Stimulated activated CD8-positive, alpha-beta memory T cell treated with anti-CD3 and anti-CD28 coated beads, Interleukin-12 subunit alpha, Interleukin-12 subunit beta, amount 100 ng/mL, for 24 hours (primary cell): ENCODE data around the gene ASTN2.

ENCODE experiments used
- DNase-seq: peaks from one replicate; pipeline ENCODE4 v3.0.0-alpha.2; 2020; ENCODE audit errors: extremely low read depth

ASTN2 gene

GRCh38 chr9:117413346-117414219 is 1.3 kb downstream of the ASTN2 start:
- DNase-seq: no peak

- no peak for DNase-seq
Observed at GRCh38 chr9:117412841-117413240, 2.0 kb downstream of the ASTN2 start.

DNA sequence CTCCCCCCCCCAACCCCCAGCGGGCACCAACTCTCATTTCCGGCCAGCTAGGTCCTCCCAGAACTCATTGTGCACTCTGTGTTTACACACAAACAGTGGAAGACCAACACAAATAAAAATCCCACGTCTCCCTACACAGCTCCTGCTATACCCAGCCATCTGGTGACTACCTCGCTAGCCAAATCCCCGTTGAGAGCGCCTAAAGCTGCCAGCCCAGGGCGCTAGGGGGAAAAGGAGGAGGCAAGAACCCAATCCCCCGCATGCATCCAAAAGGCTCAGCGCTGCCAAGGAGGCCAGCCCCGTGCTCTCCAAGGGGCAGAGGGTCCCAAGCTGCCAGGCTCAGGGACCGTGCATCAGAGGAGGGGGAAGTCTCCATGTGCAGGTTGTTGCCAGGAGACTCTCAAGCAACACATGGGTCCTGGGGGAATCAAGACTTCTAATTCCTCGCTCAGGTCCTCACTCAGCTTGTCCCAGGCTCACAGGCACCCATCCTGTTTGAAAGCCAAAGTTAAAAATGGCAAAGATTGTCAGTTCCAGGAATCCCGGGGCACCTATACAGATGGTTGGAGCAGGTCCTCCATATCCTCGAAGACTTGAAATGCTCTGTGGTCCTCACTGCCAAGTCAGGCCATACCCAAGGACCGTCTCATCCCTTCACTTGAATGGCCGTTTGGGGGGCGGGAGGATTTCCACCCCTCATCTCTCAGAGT is 2.7 kb downstream of the ASTN2 start:
- no peak for DNase-seq

DNA sequence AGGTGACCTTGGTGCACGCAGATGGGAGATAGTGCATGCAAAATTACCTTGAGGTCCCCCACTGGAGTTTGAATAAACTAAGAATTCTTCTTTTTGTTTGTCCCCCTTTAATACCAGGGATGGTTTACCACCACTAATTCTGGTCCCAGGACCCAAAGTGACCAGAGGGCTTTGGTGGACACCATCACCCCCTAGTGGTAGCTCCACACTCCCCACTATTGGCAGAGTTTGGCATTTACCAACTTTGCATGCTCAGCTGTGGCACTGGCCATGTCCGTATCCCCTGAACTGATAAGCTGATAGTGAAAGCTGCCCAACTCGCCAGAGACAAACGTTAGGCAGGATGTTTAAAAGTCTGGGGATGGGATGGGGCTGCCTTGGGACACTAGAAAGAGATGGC is 3.3 kb downstream of the ASTN2 start:
- DNase-seq: no peak

DNA sequence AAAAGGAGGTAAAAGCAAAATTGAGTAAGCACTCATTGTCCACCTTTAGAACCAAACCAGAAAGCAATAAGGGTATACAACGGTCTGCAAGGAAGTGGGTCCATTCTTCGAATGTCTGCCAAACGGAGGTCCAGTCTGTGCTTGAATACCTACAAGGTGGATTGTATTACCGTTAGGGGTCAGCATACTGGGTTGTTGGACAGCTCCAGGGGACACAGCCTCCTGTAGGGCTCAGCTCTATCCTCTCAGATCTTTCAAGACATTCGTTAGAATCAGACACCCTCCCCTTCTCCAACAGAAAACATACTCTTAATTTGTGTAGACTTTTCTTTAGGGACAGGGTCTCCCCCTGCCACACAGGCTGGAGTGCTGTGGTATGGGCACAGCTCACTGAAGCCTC is 5.5 kb downstream of the ASTN2 start:
- no peak for DNase-seq

- no peak for DNase-seq
Observed at GRCh38 chr9:117407436-117408022, 7.3 kb downstream of the ASTN2 start.

DNA sequence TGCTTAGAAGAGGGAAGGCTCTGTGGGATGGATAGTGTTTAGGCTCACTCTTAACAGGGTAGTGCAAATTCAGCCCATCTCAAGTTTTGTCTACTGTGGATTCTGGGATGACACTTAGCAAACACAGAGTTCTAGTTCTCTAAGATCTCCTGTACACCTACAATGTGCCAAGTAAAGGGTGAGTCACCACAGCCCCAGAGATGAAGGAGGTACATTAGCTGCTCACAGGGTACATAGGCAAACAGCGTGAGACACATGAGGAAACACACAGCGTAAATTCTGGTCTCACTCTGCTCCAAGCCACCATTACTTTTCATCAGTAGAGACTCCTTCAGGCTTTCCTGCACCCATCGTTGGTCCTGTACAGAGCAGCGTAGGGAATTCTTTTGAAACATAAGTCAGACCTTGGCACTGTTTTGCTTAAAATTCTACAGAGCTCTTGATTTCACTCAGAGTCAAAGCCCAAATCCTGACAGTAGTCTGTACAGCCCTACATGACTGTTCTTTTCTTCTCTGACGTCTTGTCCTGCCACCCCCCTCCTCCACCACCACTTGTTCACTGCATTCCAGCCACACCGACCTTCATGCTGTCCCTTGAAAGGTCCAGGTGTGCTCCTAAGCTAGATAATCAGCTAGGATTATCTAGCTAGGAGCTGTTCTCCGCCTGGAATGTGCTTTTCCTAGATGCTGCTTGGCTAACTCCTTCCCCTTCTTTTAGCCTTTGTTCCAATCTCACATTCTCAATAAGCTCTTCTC is 8.7 kb downstream of the ASTN2 start:
- DNase-seq: no peak

GRCh38 chr9:117403848-117404247 is 11.0 kb downstream of the ASTN2 start:
- DNase-seq: no peak

GRCh38 chr9:117403403-117403811 is 11.4 kb downstream of the ASTN2 start:
- no peak for DNase-seq

DNA sequence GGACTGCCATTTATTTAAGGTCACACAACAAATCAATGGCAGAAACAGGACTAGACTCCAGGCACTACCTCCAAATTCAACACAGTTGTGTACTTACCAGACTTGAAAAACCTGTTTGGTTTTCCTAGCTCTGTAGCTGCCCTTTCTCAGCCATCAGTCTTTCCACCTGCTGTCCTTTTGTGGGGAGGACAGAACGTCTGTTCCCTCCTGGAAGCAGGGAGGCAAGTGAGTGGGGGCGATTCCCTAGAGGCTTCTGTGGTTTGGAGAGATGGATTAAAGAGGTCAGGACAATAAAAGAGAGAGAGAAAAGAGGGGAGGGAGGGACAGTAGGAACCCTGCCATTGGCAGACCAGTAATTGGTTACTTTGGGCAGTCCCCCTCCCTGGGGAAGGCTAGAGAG is 14.7 kb downstream of the ASTN2 start:
- DNase-seq: no peak

DNA sequence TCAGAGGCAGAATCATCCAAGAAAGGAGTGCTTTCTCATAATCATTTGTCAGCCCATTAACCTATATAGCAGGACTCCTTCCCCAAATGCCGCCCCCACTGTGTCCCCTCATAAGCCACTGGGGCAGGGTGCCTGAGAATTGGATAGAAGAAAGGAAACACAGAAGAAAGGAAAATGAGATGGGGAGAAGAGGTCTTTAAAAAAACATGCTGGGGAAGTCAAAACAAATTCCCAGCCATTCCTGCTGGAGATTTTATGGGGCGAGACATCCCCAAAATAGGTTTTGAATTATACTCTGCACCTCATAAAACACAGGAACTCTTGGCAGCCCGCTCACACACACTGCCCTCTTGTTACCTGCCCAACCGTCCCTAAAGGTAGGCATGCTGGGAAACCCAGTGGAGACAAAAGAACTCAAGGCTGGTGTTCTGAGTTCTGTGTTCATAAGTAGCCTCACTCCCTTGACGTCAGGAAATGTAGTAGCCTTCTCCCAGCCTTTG is 19.7 kb downstream of the ASTN2 start:
- no peak for DNase-seq

- no peak for DNase-seq
Observed at GRCh38 chr9:117394655-117395054, 20.2 kb downstream of the ASTN2 start.

- DNase-seq: no peak
Observed at GRCh38 chr9:117392992-117393391, 21.9 kb downstream of the ASTN2 start.

DNA sequence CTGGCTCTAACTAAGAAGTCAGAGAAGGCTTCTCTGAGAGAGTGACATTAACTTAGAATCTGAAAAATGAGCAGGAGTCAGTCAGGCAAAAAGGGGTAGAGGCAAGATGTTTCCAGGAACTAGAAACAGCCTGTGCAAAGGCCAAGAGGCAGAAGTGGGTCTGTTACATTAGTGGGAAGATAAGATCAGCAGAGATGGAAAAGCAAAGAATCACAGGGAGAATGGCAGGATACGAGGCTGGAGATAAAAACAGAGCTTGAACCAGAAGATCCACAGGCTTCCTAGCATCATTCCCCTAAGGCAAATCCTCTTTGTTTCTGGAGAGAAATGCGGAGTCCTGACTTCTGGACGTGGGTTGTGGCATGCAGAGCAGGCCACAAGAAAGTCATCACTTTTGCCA is 27.4 kb downstream of the ASTN2 start:
- no peak for DNase-seq

DNA sequence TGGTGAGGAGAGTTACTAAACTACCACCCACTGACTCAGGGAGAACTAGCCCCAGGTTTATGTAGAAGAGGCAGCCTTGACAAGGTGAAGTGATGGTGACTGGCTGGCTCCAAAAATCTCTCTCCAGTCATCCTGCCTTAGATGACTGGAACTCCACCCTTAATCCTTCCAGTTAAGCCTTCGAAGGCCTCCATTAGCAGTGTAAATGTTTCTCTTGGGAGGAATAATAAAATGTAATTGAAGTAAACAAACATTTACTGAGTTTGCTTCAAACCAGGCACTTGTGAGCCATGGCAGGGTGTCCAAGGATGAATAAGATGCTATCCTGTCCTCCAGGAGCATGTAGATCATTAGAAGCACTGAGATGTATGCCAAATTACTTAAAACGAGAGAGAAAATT is 35.5 kb downstream of the ASTN2 start:
- no peak for DNase-seq

DNA sequence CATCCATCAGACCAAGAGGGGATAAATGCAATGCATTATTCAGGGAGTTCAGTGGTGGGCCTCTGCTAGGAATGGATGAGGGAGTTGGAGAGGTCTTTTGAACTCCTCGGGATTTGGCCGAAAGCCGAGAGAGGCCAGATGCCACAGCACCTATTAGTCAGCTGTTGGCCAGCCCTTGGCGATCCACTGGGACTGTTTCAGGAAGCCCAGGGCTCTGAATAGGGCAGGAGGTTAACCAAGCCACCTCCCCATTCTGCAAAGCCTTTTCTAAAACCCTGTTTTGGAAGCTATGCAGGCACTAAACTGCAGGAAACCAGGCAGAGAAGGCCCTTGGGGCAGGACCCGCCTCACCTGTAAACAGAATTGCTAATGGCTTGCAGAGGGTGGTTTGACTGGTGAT is 37.8 kb downstream of the ASTN2 start:
- DNase-seq: no peak

DNA sequence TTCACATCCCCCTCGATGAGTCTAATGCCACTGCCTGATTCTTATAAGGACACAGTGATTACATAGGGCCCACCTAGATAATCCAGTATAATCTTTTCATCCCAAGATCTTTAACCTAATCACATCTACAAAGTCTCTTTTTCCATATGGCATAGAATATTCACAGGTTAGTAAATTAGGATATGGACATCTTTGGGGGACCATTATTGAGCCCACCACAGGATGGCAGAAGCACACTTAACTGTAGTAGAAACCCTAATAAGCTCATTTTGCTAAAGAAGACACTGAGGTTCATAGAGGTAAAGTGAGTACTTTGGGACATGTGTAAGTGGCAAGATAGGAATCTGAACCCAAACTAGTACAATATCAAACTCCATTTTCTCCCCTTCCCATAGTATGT is 38.9 kb downstream of the ASTN2 start:
- no peak for DNase-seq

- DNase-seq: no peak
Observed at GRCh38 chr9:117374076-117374725, 40.7 kb downstream of the ASTN2 start.

DNA sequence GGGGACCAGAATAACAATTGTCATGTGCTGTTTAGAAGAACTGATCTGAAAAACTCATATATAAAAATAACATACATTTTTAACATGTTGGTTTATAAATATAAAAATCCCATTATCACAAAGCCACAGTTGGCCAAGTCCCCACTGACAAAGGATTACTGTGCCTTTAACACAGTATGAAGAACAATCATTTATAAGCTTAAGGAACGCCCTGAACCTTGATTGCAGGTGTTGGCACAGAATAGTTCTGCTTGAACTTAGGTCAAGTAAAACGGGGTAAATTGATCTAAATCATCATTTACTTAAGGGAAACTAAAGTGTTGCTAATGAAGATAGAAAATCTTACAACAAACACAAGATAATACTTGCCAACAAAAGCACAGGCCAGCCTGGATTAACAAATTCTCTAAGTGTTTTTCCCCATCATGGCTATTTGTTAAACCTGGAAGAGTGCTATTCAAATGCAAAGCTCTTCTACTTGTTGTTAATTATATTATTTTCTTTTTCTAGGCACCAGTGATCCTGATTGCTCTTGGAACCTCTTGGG is 46.1 kb downstream of the ASTN2 start:
- no peak for DNase-seq

GRCh38 chr9:117365438-117365837 is 49.4 kb downstream of the ASTN2 start:
- no peak for DNase-seq

GRCh38 chr9:117363006-117363405 is 51.9 kb downstream of the ASTN2 start:
- DNase-seq: no peak
